HepG2 (cell line): ENCODE measurements around the gene DND1. TPM values are rescaled to one million over a fixed set of nuclear protein-coding genes. Genes with fewer than 3 reads are reported as not detected.
A peak's percentile ranks its signal among the peaks of the same experiment; 100 is the strongest.

Source experiments
- ATF7 ChIP-seq, 2 experiments: fragments of 450-650 bp in 1 of 2; sonication (generic) in 1 of 2; formaldehyde crosslinking in 1 of 2; IDR thresholded peaks; 2 replicates each; pipeline versions ENCODE4 v1.4.0 to v1.6.1; 2016 to 2020; ENCODE audit warnings: antibody characterized with exemption in 1 of 2, mild to moderate bottlenecking in 1 of 2, missing genetic modification reagents in 1 of 2
- BCL6 ChIP-seq: IDR thresholded peaks from 2 replicates; pipeline ENCODE4 v1.6.1; 2016; ENCODE audit warnings: missing genetic modification reagents, missing compliant biosample characterization
- EP300 ChIP-seq, 3 experiments: sonication (generic) in 1 of 3; formaldehyde crosslinking in 1 of 3; IDR thresholded peaks; 2 replicates each; pipeline versions ENCODE4 v1.5.1 to v1.6.1; 2011 to 2020; ENCODE audit warnings: low read depth in 2 of 3, low read length in 2 of 3, borderline replicate concordance in 1 of 3, improper control_type of control experiment in 1 of 3, mild to moderate bottlenecking in 1 of 3, missing genetic modification reagents in 1 of 3, moderate library complexity in 1 of 3
- GABPA ChIP-seq, 2 experiments: IDR thresholded peaks; 2 replicates each; pipeline ENCODE4 v1.6.1; 2011 to 2016; ENCODE audit warnings: low read depth in 2 of 2, low read length in 1 of 2, missing biosample characterization in 1 of 2, missing genetic modification characterization in 1 of 2
- KDM2A ChIP-seq: sonication (generic); formaldehyde crosslinking; IDR thresholded peaks from 2 replicates; pipeline ENCODE4 v1.4.0; 2020; ENCODE audit warnings: low read depth, missing genetic modification reagents, borderline replicate concordance
- MAX ChIP-seq: IDR thresholded peaks from 2 replicates; pipeline ENCODE4 v1.6.1; 2012; ENCODE audit warnings: inconsistent platforms
- MED13 ChIP-seq: sonication (generic); formaldehyde crosslinking; IDR thresholded peaks from 2 replicates; pipeline ENCODE4 v1.5.0; 2020; ENCODE audit warnings: missing genetic modification reagents
- PAXIP1 ChIP-seq: sonication (generic); formaldehyde crosslinking; conservative IDR thresholded peaks from 2 replicates; pipeline ENCODE4 v1.4.0; 2020; ENCODE audit warnings: mild to moderate bottlenecking, missing genetic modification reagents, moderate library complexity
- PHF21A ChIP-seq: sonication (generic); formaldehyde crosslinking; IDR thresholded peaks from 2 replicates; pipeline ENCODE4 v1.5.0; 2020; ENCODE audit warnings: mild to moderate bottlenecking, missing genetic modification reagents
- RFX1 ChIP-seq: fragments of 450-650 bp; IDR thresholded peaks from 2 replicates; pipeline ENCODE4 v1.6.1; 2017
- SOX6 ChIP-seq, 2 experiments: fragments of 450-650 bp in 1 of 2; sonication (generic) in 1 of 2; formaldehyde crosslinking in 1 of 2; IDR thresholded peaks; 2 replicates each; pipeline versions ENCODE4 v1.4.0 to v1.6.1; 2017 to 2020; ENCODE audit warnings: antibody characterized with exemption in 1 of 2, mild to moderate bottlenecking in 1 of 2, missing genetic modification reagents in 1 of 2
- ZFX ChIP-seq: sonication (generic); formaldehyde crosslinking; IDR thresholded peaks from 2 replicates; pipeline ENCODE4 v1.4.0; 2020; ENCODE audit warnings: mild to moderate bottlenecking, low read depth, missing genetic modification reagents, moderate library complexity
- ZNF629 ChIP-seq: sonication (generic); formaldehyde crosslinking; conservative IDR thresholded peaks from 2 replicates; pipeline ENCODE4 v1.5.0; 2020; ENCODE audit warnings: missing genetic modification reagents
- ZNF746 ChIP-seq: sonication (generic); formaldehyde crosslinking; IDR thresholded peaks from 2 replicates; pipeline ENCODE4 v1.8.0; 2022; ENCODE audit warnings: mild to moderate bottlenecking, missing genetic modification reagents
- ZNF891 ChIP-seq: sonication (generic); formaldehyde crosslinking; IDR thresholded peaks from 2 replicates; pipeline ENCODE4 v1.5.0; 2020; ENCODE audit warnings: mild to moderate bottlenecking, missing genetic modification reagents
- polyA plus RNA-seq, 8 experiments: library from polyadenylated mRNA; depleted of rRNA in 3 of 8; stranded (reverse) in 7 of 8; unstranded in 1 of 8; fragments of >200 nt; fragmentation: Illumina TruSeq in 4 of 8; extraction: Trizol in 4 of 8; gene quantifications; 2 replicates each; pipeline versions ENCODE4 v1.2.1 to v1.2.3, GENCODE V29; 2011 to 2016; ENCODE audit warnings: low read depth in 4 of 8, missing spikeins in 1 of 8, mixed read lengths in 1 of 8; ENCODE audit not compliant: insufficient read depth in 1 of 8
- total RNA-seq, 5 experiments: library from RNA; depleted of rRNA; stranded (reverse); fragments of >200 nt; fragmentation: Illumina TruSeq; extraction: Trizol; gene quantifications; 2 replicates each; pipeline ENCODE4 v1.2.3, GENCODE V29; 2016; ENCODE audit warnings: low read depth in 1 of 5
- TF ChIP-seq, protein P1 (sequence below): sonication (generic); formaldehyde crosslinking; IDR thresholded peaks from 2 replicates; pipeline ENCODE4 v1.4.0; 2020; ENCODE audit warnings: missing genetic modification reagents

The DND1 gene
- total and polyA plus RNA-seq, 2 of the 13 experiments (the other 11 are each of a cell fraction or from before 2014, with no cell fraction given) = 0.48 to 0.55 TPM

GRCh38 chr5:140635291-140636257, 37.8 kb downstream of the DND1 start (continued):
- TF ChIP-seq MAX (0 out of 2 replicates have a peak, but pooled peaks have one; percentile 11), PHF21A (CRISPR knock-in tag) (0 out of 2 replicates have a peak, but pooled peaks have one; percentile 35), ZFX (CRISPR knock-in tag) (peak; percentile 14; the same call in 1 of the 2 replicates), RFX1 (no peak), SOX6 (IDR thresholded peaks at IDR 0.05) (no peak), SOX6 (CRISPR knock-in tag; IDR thresholded peaks at IDR 0.05) (peak; percentile 8; the same call in 1 of the 2 replicates), ZNF891 (CRISPR knock-in tag) (no peak), KDM2A (no peak), EP300 (IDR thresholded peaks at IDR 0.05; ENCODE audit: low read depth in 2 of 2, low read length in 2 of 2) (peak in 1 of 2 experiments; percentile 76; a peak in 1 of 4 replicates), EP300 (CRISPR knock-in tag; IDR thresholded peaks at IDR 0.05; ENCODE audit: borderline replicate concordance) (no peak), BCL6 (CRISPR knock-in tag) (peak; percentile 59), ZNF629 (CRISPR knock-in tag) (peak; percentile 76), PAXIP1 (CRISPR knock-in tag) (peak; percentile 85), ZNF746 (CRISPR knock-in tag) (peak; percentile 76; the same call in 1 of the 2 replicates), ATF7 (IDR thresholded peaks at IDR 0.05) (peak; percentile 44; the same call in 1 of the 2 replicates), ATF7 (CRISPR knock-in tag; IDR thresholded peaks at IDR 0.05) (no peak), MED13 (CRISPR knock-in tag) (0 out of 2 replicates have a peak, but pooled peaks have one; percentile 36), GABPA (IDR thresholded peaks at IDR 0.05; ENCODE audit: low read depth, low read length) (no peak), GABPA (CRISPR knock-in tag; IDR thresholded peaks at IDR 0.05; ENCODE audit: low read depth) (0 out of 2 replicates have a peak, but pooled peaks have one; percentile 13)
- TF ChIP-seq, protein P1, sequence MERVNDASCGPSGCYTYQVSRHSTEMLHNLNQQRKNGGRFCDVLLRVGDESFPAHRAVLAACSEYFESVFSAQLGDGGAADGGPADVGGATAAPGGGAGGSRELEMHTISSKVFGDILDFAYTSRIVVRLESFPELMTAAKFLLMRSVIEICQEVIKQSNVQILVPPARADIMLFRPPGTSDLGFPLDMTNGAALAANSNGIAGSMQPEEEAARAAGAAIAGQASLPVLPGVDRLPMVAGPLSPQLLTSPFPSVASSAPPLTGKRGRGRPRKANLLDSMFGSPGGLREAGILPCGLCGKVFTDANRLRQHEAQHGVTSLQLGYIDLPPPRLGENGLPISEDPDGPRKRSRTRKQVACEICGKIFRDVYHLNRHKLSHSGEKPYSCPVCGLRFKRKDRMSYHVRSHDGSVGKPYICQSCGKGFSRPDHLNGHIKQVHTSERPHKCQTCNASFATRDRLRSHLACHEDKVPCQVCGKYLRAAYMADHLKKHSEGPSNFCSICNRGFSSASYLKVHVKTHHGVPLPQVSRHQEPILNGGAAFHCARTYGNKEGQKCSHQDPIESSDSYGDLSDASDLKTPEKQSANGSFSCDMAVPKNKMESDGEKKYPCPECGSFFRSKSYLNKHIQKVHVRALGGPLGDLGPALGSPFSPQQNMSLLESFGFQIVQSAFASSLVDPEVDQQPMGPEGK = peak; percentile 42; the same call in 1 of the 2 replicates
